HK-2 (cell line): Measurements from ENCODE around the gene SPTAN1.
"Not testable (repeated sequence)": the region's sequence is repeated elsewhere in the genome, so short reads cannot be mapped to it uniquely, and the experiment has no call there.

Source experiments
- DNase-seq: peaks from one replicate; pipeline ENCODE4 v3.0.0-alpha.2; 2018; ENCODE audit not compliant: unreplicated experiment

The SPTAN1 gene

DNA sequence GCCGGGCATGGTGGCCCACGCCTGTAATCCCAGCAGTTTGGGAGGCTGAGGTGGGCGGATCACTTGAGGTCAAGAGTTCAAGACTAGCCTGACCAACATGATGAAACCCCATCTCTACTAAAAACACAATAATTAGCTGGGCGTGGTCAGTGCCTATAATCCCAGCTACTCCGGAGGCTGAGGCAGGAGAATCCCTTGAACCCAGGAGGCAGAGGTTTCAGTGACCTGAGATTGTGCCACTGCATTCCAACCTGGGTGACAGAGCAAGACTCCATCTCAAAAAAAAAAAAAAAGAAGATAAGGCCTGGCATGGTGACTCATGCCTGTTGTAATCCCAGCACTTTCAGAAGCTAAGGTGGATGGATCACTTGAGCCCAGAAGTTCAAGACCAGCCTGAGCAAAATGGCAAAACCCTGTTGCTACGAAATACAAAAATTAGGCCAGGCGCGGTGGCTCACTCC lies 114.1 kb downstream of the SPTAN1 start:
- not testable (repeated sequence) for DNase-seq

GRCh38 chr9:128669786-128670185 lies 117.4 kb downstream of the SPTAN1 start:
- DNase-seq = no peak

DNA sequence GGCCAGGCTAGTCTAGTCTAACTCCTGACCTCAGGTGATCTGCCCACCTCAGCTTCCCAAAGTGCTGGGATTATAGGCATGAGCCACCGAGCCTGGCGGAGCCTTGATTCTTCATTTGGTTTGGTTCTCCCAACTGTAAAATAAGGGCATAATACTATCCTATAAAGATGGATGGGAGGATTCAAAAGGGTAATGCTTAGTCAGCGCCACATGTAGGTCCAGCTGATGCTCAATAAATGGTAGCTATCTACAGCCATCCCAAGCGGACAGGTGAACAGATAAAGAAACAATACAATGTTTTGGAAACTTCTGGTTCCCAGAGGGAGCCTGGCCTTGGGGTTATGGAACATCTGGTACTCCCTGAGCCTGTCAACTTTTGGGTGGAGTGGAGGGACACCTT lies 123.0 kb downstream of the SPTAN1 start:
- DNase-seq = no peak

GRCh38 chr9:128677794-128678193 lies 125.4 kb downstream of the SPTAN1 start:
- DNase-seq = no peak
